Liver (tissue), 9 donors: ENCODE results near the gene NT5C1A. TPM values are rescaled to one million over a fixed set of nuclear protein-coding genes. Genes with fewer than 3 reads are reported as not detected.

Source experiments
- DNase-seq: peaks from one replicate; pipeline ENCODE4 v3.0.0-alpha.2; 2017; ENCODE audit warnings: low spot score
- H3K27ac ChIP-seq, 2 donors: one replicate each; pipeline ENCODE4 v1.7.0; 2013; ENCODE audit warnings: inconsistent platforms in 2 of 2, low read length in 2 of 2, control low read depth in 1 of 2, low read depth in 1 of 2, mild to moderate bottlenecking in 1 of 2
- H3K27me3 ChIP-seq, 4 donors: one replicate each; pipeline versions ENCODE4 v1.6.1 to v1.7.0; 2013; ENCODE audit warnings: low read length in 3 of 4, inconsistent platforms in 1 of 4, mild to moderate bottlenecking in 1 of 4, moderate library complexity in 1 of 4; ENCODE audit not compliant: control insufficient read depth in 4 of 4, insufficient read depth in 4 of 4
- H3K36me3 ChIP-seq, 4 donors: one replicate each; pipeline versions ENCODE4 v1.6.1 to v1.7.0; 2013; ENCODE audit warnings: low read length in 3 of 4, mild to moderate bottlenecking in 3 of 4, low read depth in 1 of 4, moderate library complexity in 1 of 4; ENCODE audit not compliant: control insufficient read depth in 4 of 4, insufficient read depth in 3 of 4
- H3K4me1 ChIP-seq, 4 donors: one replicate each; pipeline versions ENCODE4 v1.6.1 to v1.7.0; 2013; ENCODE audit warnings: low read length in 3 of 4, mild to moderate bottlenecking in 3 of 4, moderate library complexity in 1 of 4; ENCODE audit not compliant: control insufficient read depth in 4 of 4, insufficient read depth in 4 of 4
- H3K4me3 ChIP-seq, 3 donors: one replicate each; pipeline versions ENCODE4 v1.6.1 to v1.7.0; 2013; ENCODE audit warnings: low read length in 3 of 3, control low read depth in 1 of 3, low read depth in 1 of 3, mild to moderate bottlenecking in 1 of 3
- H3K9ac ChIP-seq, 2 donors: one replicate each; pipeline ENCODE4 v1.7.0; 2013; ENCODE audit warnings: low read length in 2 of 2, mild to moderate bottlenecking in 2 of 2, moderate library complexity in 2 of 2, control low read depth in 1 of 2, low read depth in 1 of 2
- H3K9me3 ChIP-seq, 4 donors: one replicate each; pipeline versions ENCODE4 v1.6.1 to v1.7.0; 2013; ENCODE audit warnings: low read length in 3 of 4; ENCODE audit not compliant: control insufficient read depth in 4 of 4
- CTCF ChIP-seq: fragments of 150-350 bp; IDR thresholded peaks from 2 replicates; pipeline ENCODE4 v1.5.1; 2017; ENCODE audit warnings: improper control_type of control experiment, low read depth, low read length; ENCODE audit not compliant: missing input control
- FOXA1 ChIP-seq: IDR thresholded peaks from 2 replicates; pipeline ENCODE4 v1.6.1; 2016; ENCODE audit warnings: antibody characterized with exemption
- GABPA ChIP-seq, 2 donors: IDR thresholded peaks in 1 of 2; conservative IDR thresholded peaks in 1 of 2; 2 replicates each; pipeline ENCODE4 v1.6.1; 2016; ENCODE audit warnings: antibody characterized with exemption in 2 of 2, mild to moderate bottlenecking in 1 of 2, moderate library complexity in 1 of 2
- HNF4A ChIP-seq, 2 donors: conservative IDR thresholded peaks; 2 replicates each; pipeline ENCODE4 v1.6.1; 2016; ENCODE audit warnings: antibody characterized with exemption in 2 of 2, mild to moderate bottlenecking in 2 of 2
- HNF4G ChIP-seq: IDR thresholded peaks from 2 replicates; pipeline ENCODE4 v1.6.1; 2016; ENCODE audit warnings: antibody characterized with exemption
- RAD21 ChIP-seq, 2 donors: IDR thresholded peaks; 2 replicates each; pipeline ENCODE4 v1.6.1; 2016; ENCODE audit warnings: antibody characterized with exemption in 2 of 2, mild to moderate bottlenecking in 2 of 2
- RXRA ChIP-seq, 2 donors: IDR thresholded peaks; 2 replicates each; pipeline ENCODE4 v1.6.1; 2017 to 2018; ENCODE audit warnings: antibody characterized with exemption in 2 of 2, mild to moderate bottlenecking in 1 of 2
- SP1 ChIP-seq: IDR thresholded peaks from 2 replicates; pipeline ENCODE4 v1.6.1; 2018; ENCODE audit warnings: antibody characterized with exemption, mild to moderate bottlenecking
- WGBS: extraction: QIAGEN DNeasy Blood & Tissue Kit; methylation state at CpG from one replicate; pipeline ENCODE4 v1.1.7; 2013; 5-methylcytosine and 5-hydroxymethylcytosine counted together
- polyA plus RNA-seq, 2 donors: library from polyadenylated mRNA; stranded (reverse) in 1 of 2; unstranded in 1 of 2; fragments of 200-250 nt in 1 of 2; fragments of >200 nt in 1 of 2; fragmentation: Nextera tagmentation in 1 of 2; extraction: Ambion mirVana in 1 of 2; gene quantifications; one replicate each; pipeline versions ENCODE4 v1.2.1 to v1.2.3, GENCODE V29; 2013 to 2015
- total RNA-seq, 2 donors: library from RNA; depleted of rRNA; stranded (reverse); fragments of >200 nt; gene quantifications; one replicate each; pipeline ENCODE4 v1.2.3, GENCODE V29; 2014
- TF ChIP-seq, protein P1 (sequence below): IDR thresholded peaks from 2 replicates; pipeline ENCODE4 v1.6.1; 2016; ENCODE audit warnings: antibody characterized with exemption
- TF ChIP-seq, protein P2 (sequence below): IDR thresholded peaks from 2 replicates; pipeline ENCODE4 v1.6.1; 2016; ENCODE audit warnings: antibody characterized with exemption
- donor health status: healthy.
- donor health status: healthy.
- donor health status: healthy.
- donor health status: healthy.
- donor health status: healthy.

The NT5C1A gene
- under 1 TPM in 1 of 2 donors, not detected in 1; 0.08 TPM for total RNA-seq
- polyA plus RNA-seq = under 1 TPM in 1 of 2 donors, not detected in 1; 0.05 TPM

GRCh38 chr1:39671793-39672550 lies at the start of gene NT5C1A:
Gene NT5C1A (minus strand): TSS chr1:39672107. CDS start chr1:39672038, 69 bp downstream.
- no peak within 1 kb of the TSS for H3K27ac ChIP-seq
- peaks cover 0 to 3% (median 2%) of the 10 kb centered on the region in 4 donors for H3K27me3 ChIP-seq

GRCh38 chr1:39721664-39722063 lies 49.8 kb upstream of the NT5C1A start:
- no peak for DNase-seq
- H3K4me3 ChIP-seq = no peak overlapping the region
- H3K27ac ChIP-seq = no peak overlapping the region
- H3K27me3 ChIP-seq = peaks cover 0 to 5% (median 2%) of the 10 kb centered on the region in 4 donors
- TF ChIP-seq, protein P1, sequence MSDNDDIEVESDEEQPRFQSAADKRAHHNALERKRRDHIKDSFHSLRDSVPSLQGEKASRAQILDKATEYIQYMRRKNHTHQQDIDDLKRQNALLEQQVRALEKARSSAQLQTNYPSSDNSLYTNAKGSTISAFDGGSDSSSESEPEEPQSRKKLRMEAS = no peak
- TF ChIP-seq FOXA1 = no peak
- TF ChIP-seq, protein P2, sequence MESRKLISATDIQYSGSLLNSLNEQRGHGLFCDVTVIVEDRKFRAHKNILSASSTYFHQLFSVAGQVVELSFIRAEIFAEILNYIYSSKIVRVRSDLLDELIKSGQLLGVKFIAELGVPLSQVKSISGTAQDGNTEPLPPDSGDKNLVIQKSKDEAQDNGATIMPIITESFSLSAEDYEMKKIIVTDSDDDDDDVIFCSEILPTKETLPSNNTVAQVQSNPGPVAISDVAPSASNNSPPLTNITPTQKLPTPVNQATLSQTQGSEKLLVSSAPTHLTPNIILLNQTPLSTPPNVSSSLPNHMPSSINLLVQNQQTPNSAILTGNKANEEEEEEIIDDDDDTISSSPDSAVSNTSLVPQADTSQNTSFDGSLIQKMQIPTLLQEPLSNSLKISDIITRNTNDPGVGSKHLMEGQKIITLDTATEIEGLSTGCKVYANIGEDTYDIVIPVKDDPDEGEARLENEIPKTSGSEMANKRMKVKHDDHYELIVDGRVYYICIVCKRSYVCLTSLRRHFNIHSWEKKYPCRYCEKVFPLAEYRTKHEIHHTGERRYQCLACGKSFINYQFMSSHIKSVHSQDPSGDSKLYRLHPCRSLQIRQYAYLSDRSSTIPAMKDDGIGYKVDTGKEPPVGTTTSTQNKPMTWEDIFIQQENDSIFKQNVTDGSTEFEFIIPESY = no peak
- no peak overlapping the region for H3K9ac ChIP-seq
- H3K36me3 ChIP-seq = no peaks in the 10 kb centered on the region
- no peaks in the 10 kb centered on the region for H3K9me3 ChIP-seq
- no peaks in the 10 kb centered on the region for H3K4me1 ChIP-seq

More at GRCh38 chr1:39671793-39672550, at the start of gene NT5C1A:
- TF ChIP-seq RXRA (IDR thresholded peaks at IDR 0.05) (no peak), GABPA (IDR thresholded peaks at IDR 0.05 in 1 of 2, conservative IDR thresholded peaks at IDR 0.05 in 1 of 2) (no peak), HNF4G (no peak), SP1 (no peak), CTCF (no peak), HNF4A (conservative IDR thresholded peaks at IDR 0.05) (no peak), RAD21 (IDR thresholded peaks at IDR 0.05) (no peak)
- TF ChIP-seq, protein P2 = no peak
- H3K4me3 ChIP-seq = peak within 1 kb of the TSS in 1 of 3 donors; percentile 58
- H3K36me3 ChIP-seq = no peaks in the 10 kb centered on the region
- H3K9ac ChIP-seq = no peak within 1 kb of the TSS
- H3K9me3 ChIP-seq = no peaks in the 10 kb centered on the region
- WGBS = 3% methylated on average over 55 of the region's 55 CpGs
- H3K4me1 ChIP-seq = peaks cover 2 to 14% (median 4%) of the 10 kb centered on the region in 4 donors
- no peak for DNase-seq
